ENCODE data around the gene SGMS1. TPM values are rescaled to one million over a fixed set of nuclear protein-coding genes. Genes with fewer than 3 reads are reported as not detected.

SGMS1 gene
- total RNA-seq, 1 experiment from 2014 or later = 20.4 TPM

DNA sequence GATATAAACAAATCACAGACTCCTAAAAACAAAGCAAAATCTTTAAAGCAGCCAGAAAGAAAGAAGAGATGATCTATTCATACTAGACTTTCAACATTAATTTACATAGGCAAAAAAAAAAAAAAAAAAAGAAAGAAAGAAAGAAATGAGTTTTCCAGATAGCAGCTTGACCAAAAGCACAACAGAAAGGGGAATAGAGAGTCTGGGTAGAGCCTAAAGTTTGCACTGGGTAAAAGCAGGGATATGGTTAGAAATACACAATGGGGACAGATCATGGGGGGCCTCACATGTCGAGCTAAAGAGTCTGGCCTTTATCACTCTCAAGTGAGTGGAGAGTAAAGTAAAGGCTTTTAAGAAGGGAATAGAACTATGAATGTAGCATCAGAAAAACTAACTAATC lies 169.8 kb downstream of the SGMS1 start:
- no peak overlapping the region for H3K27ac ChIP-seq (ENCODE audit: insufficient read length, low read depth, low read length)
- no peaks in the 10 kb centered on the region for H3K9me3 ChIP-seq (ENCODE audit: control insufficient read depth, low read depth, low read length)
- H3K4me2 ChIP-seq (ENCODE audit: insufficient read depth, insufficient read length, low read length) = no peak overlapping the region
- Mint-ChIP-seq H3K27ac (peak overlapping the region in 2 of 3 experiments; percentile 35 to 80; a peak in 5 of 7 replicates), H3K27me3 (ENCODE audit: low read depth) (no peaks in the 10 kb centered on the region), H3K4me1 (peaks cover 16 to 35% of the 10 kb centered on the region in 2 experiments), H3K36me3 (ENCODE audit: insufficient read depth in 1 of 3, low read depth in 3 of 3) (no peaks in the 10 kb centered on the region; a peak in 2 of 7 replicates), H3K4me3 (no peak overlapping the region), H3K9me3 (no peaks in the 10 kb centered on the region)
- H4K5ac ChIP-seq (ENCODE audit: insufficient read length, low read depth, low read length) = no peak overlapping the region
- no peak overlapping the region for H3K18ac ChIP-seq (ENCODE audit: insufficient read length, low read depth, low read length)
- H3K14ac ChIP-seq (ENCODE audit: insufficient read depth, low read length) = no peak overlapping the region
- no peak overlapping the region for H2AFZ ChIP-seq (ENCODE audit: low read length)
- no peak overlapping the region for H4K91ac ChIP-seq (ENCODE audit: insufficient read length, low read depth, low read length)
- H2BK5ac ChIP-seq (ENCODE audit: insufficient read length, low read length) = no peak overlapping the region
- H3K4me1 ChIP-seq (ENCODE audit: insufficient read depth, low read length) = peaks cover 2% of the 10 kb centered on the region; the same call in 1 of the 2 replicates
- peaks cover 2% of the 10 kb centered on the region for H3K79me1 ChIP-seq (ENCODE audit: insufficient read depth, low read depth, low read length, poor library complexity, severe bottlenecking)
- H3K27me3 ChIP-seq (ENCODE audit: insufficient read depth, low read length) = no peaks in the 10 kb centered on the region
- no peak overlapping the region for H3K4ac ChIP-seq (ENCODE audit: low read depth, low read length)
- H3K56ac ChIP-seq (ENCODE audit: insufficient read length, low read depth, low read length) = no peak overlapping the region
- H2BK15ac ChIP-seq (ENCODE audit: low read depth, low read length) = no peak overlapping the region
- H3K23ac ChIP-seq (ENCODE audit: insufficient read length, low read depth, low read length) = no peak overlapping the region
- no peak overlapping the region for H3T11ph ChIP-seq (ENCODE audit: low read length)
- no peak overlapping the region for H3K9ac ChIP-seq (ENCODE audit: extremely low read depth, insufficient read length, low read length)
- H4K8ac ChIP-seq (replicated peaks; ENCODE audit: insufficient read length, low read depth, low read length) = no peak overlapping the region
- no peaks in the 10 kb centered on the region for H4K20me1 ChIP-seq (ENCODE audit: control insufficient read depth, insufficient read depth, insufficient read length)
- H2BK120ac ChIP-seq (ENCODE audit: low read depth, low read length, poor library complexity, severe bottlenecking) = no peak overlapping the region
- H2AK5ac ChIP-seq (ENCODE audit: insufficient read length, low read length) = no peak overlapping the region
- TF ChIP-seq, protein P1, sequence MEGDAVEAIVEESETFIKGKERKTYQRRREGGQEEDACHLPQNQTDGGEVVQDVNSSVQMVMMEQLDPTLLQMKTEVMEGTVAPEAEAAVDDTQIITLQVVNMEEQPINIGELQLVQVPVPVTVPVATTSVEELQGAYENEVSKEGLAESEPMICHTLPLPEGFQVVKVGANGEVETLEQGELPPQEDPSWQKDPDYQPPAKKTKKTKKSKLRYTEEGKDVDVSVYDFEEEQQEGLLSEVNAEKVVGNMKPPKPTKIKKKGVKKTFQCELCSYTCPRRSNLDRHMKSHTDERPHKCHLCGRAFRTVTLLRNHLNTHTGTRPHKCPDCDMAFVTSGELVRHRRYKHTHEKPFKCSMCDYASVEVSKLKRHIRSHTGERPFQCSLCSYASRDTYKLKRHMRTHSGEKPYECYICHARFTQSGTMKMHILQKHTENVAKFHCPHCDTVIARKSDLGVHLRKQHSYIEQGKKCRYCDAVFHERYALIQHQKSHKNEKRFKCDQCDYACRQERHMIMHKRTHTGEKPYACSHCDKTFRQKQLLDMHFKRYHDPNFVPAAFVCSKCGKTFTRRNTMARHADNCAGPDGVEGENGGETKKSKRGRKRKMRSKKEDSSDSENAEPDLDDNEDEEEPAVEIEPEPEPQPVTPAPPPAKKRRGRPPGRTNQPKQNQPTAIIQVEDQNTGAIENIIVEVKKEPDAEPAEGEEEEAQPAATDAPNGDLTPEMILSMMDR (conservative IDR thresholded peaks at IDR 0.05) = no peak
- H2BK20ac ChIP-seq (ENCODE audit: low read depth, low read length, poor library complexity, severe bottlenecking) = no peak overlapping the region
- no peak for DNase-seq
- no peaks in the 10 kb centered on the region for H3K79me2 ChIP-seq (ENCODE audit: insufficient read depth, low read length)
- no CpG with 5 or more reads among the region's 1 CpG for WGBS (ENCODE audit: extremely low coverage, insufficient read length, low lambda C conversion rate)
- H3K23me2 ChIP-seq (ENCODE audit: insufficient read length, low read depth, low read length, poor library complexity, severe bottlenecking) = no peaks in the 10 kb centered on the region
- no peak overlapping the region for H2BK12ac ChIP-seq (ENCODE audit: insufficient read length, low read depth, low read length)
